Dermis blood vessel endothelial cell (primary cell): ENCODE data around the gene RAP1GAP2. TPM values are rescaled to one million over a fixed set of nuclear protein-coding genes. Genes with fewer than 3 reads are reported as not detected.

Source experiments
- DNase-seq: peaks from one replicate; pipeline ENCODE4 v3.0.0; 2010
- total RNA-seq: library from RNA; depleted of rRNA; stranded (reverse); fragments of >200 nt; gene quantifications from 2 replicates; pipeline ENCODE4 v1.2.3, GENCODE V29; 2014

The RAP1GAP2 gene
- total RNA-seq, 1 donor from 2014 or later = 4.1 TPM

- no peak for DNase-seq
Observed at GRCh38 chr17:2950846-2951245, 154.6 kb downstream of the RAP1GAP2 start.

GRCh38 chr17:2952174-2952845, 156.1 kb downstream of the RAP1GAP2 start:
- no peak for DNase-seq

GRCh38 chr17:2954898-2955445, 158.7 kb downstream of the RAP1GAP2 start:
- peak; percentile 96 for DNase-seq

- DNase-seq = no peak
Observed at GRCh38 chr17:2955931-2956582, 159.8 kb downstream of the RAP1GAP2 start.

- DNase-seq = no peak
Observed at GRCh38 chr17:2957631-2958286, 161.5 kb downstream of the RAP1GAP2 start.

- DNase-seq = no peak
Observed at GRCh38 chr17:2958706-2959222, 162.5 kb downstream of the RAP1GAP2 start.

GRCh38 chr17:2959371-2960130, 163.3 kb downstream of the RAP1GAP2 start:
- no peak for DNase-seq

GRCh38 chr17:2961446-2961845, 165.2 kb downstream of the RAP1GAP2 start:
- DNase-seq = no peak

GRCh38 chr17:2962236-2962635, 166.0 kb downstream of the RAP1GAP2 start:
- no peak for DNase-seq

- DNase-seq = no peak
Observed at GRCh38 chr17:2962729-2963128, 166.5 kb downstream of the RAP1GAP2 start.

- DNase-seq = no peak
Observed at GRCh38 chr17:2963332-2964027, 167.2 kb downstream of the RAP1GAP2 start.

- DNase-seq = no peak
Observed at GRCh38 chr17:2964028-2964356, 167.8 kb downstream of the RAP1GAP2 start.

GRCh38 chr17:2964370-2964769, 168.1 kb downstream of the RAP1GAP2 start:
- no peak for DNase-seq

- DNase-seq = no peak
Observed at GRCh38 chr17:2964831-2965230, 168.6 kb downstream of the RAP1GAP2 start.

GRCh38 chr17:2965621-2966595, 169.7 kb downstream of the RAP1GAP2 start:
- peak; percentile 23 for DNase-seq

- no peak for DNase-seq
Observed at GRCh38 chr17:2967515-2967914, 171.3 kb downstream of the RAP1GAP2 start.

GRCh38 chr17:2971851-2972250, 175.6 kb downstream of the RAP1GAP2 start:
- DNase-seq = no peak

- DNase-seq = no peak
Observed at GRCh38 chr17:2972749-2973148, 176.5 kb downstream of the RAP1GAP2 start.

- DNase-seq = no peak
Observed at GRCh38 chr17:2974347-2974746, 178.1 kb downstream of the RAP1GAP2 start.

GRCh38 chr17:2975469-2975958, 179.3 kb downstream of the RAP1GAP2 start:
- DNase-seq = peak; percentile 55

- DNase-seq = no peak
Observed at GRCh38 chr17:2977157-2977556, 180.9 kb downstream of the RAP1GAP2 start.
